Endothelial cell of umbilical vein (primary cell): ENCODE measurements around the gene PPFIA3. TPM values are rescaled to one million over a fixed set of nuclear protein-coding genes. Genes with fewer than 3 reads are reported as not detected.

Experiments
- BruUV-seq: library from RNA; stranded (reverse); fragments of 400-500 nt; replicated peaks from 2 replicates; lab custom pipeline; 2021; lab: Mats Ljungman, UMichigan
- CTCF ChIA-PET: fragments of 300-600, 350-600 bp; sonication (Branson Sonifier 250); formaldehyde crosslinking; loops from one replicate; lab custom pipeline; 2021; ENCODE audit warnings: antibody characterized with exemption, inconsistent platforms; lab: Charles Lee
- POLR2A ChIA-PET: fragments of 300-600, 350-600 bp; sonication (Branson Sonifier 250); formaldehyde crosslinking; loops from one replicate; lab custom pipeline; 2021; ENCODE audit warnings: antibody characterized with exemption, inconsistent platforms; lab: Charles Lee
- DNase-seq: peaks from one replicate; pipeline ENCODE4 v3.0.0-alpha.2; 2011; ENCODE audit warnings: low read depth, low spot score
- FAIRE-seq: peaks from 2 replicates; lab custom pipeline; 2011; peaks lifted over from hg19 to GRCh38; lab: Jason Lieb, UNC
- H2AFZ ChIP-seq: 2 replicates; pipeline ENCODE4 v1.6.0; 2012; ENCODE audit warnings: low read depth, low read length, control low read depth, inconsistent platforms
- H3K27ac ChIP-seq: 2 replicates; pipeline ENCODE4 v1.5.1; 2011; ENCODE audit warnings: low read depth, mild to moderate bottlenecking, control low read depth, low read length, moderate library complexity; ENCODE audit not compliant: insufficient read depth
- H3K27me3 ChIP-seq, 2 experiments: 2 replicates each; pipeline versions ENCODE4 v1.6.0 to v1.6.1; 2011; ENCODE audit warnings: low read length in 2 of 2, mixed read lengths in 1 of 2; ENCODE audit not compliant: control insufficient read depth in 2 of 2, insufficient read depth in 2 of 2
- H3K36me3 ChIP-seq, 2 experiments: 2 replicates in 1 of 2; 3 replicates in 1 of 2; pipeline ENCODE4 v1.5.1; 2011; ENCODE audit warnings: low read length in 2 of 2, mild to moderate bottlenecking in 1 of 2, moderate library complexity in 1 of 2; ENCODE audit not compliant: control insufficient read depth in 2 of 2, insufficient read depth in 2 of 2; ENCODE audit errors: extremely low read depth in 1 of 2
- H3K4me1 ChIP-seq: 3 replicates; pipeline ENCODE4 v1.5.1; 2011; ENCODE audit warnings: mild to moderate bottlenecking, low read length; ENCODE audit not compliant: control insufficient read depth, insufficient read depth; ENCODE audit errors: extremely low read depth
- H3K4me2 ChIP-seq: 2 replicates; pipeline ENCODE4 v1.6.1; 2011; ENCODE audit warnings: low read length, control low read depth, mixed read lengths; ENCODE audit not compliant: insufficient read depth
- H3K4me3 ChIP-seq, 3 experiments: fragments of 200-600 bp in 1 of 3; sonication (generic), shearing (Covaris generic) in 1 of 3; replicated peaks in 1 of 3; 2 replicates each; pipeline ENCODE4 v1.5.1; 2011 to 2016; ENCODE audit warnings: control low read depth in 3 of 3, low read length in 3 of 3, mild to moderate bottlenecking in 2 of 3, inconsistent platforms in 1 of 3, low read depth in 1 of 3, moderate library complexity in 1 of 3; ENCODE audit not compliant: insufficient read depth in 1 of 3
- H3K79me2 ChIP-seq: 2 replicates; pipeline ENCODE4 v1.6.0; 2012; ENCODE audit warnings: low read length, inconsistent platforms; ENCODE audit not compliant: control insufficient read depth, insufficient read depth
- H3K9ac ChIP-seq: replicated peaks from 2 replicates; pipeline ENCODE3; 2011; ENCODE audit warnings: low read length, control low read depth; ENCODE audit not compliant: insufficient read depth; ENCODE audit errors: extremely low read depth
- H3K9me1 ChIP-seq: replicated peaks from 3 replicates; pipeline ENCODE4 v1.6.0; 2011; ENCODE audit warnings: mild to moderate bottlenecking, low read length; ENCODE audit not compliant: control insufficient read depth, insufficient read depth; ENCODE audit errors: extremely low read depth
- H3K9me3 ChIP-seq: replicated peaks from 2 replicates; pipeline ENCODE4 v1.5.1; 2012; ENCODE audit warnings: low read length, inconsistent platforms; ENCODE audit not compliant: control insufficient read depth, insufficient read depth
- H4K20me1 ChIP-seq: replicated peaks from 2 replicates; pipeline ENCODE3; 2011; ENCODE audit warnings: mild to moderate bottlenecking, low read length; ENCODE audit not compliant: control insufficient read depth, insufficient read depth; ENCODE audit errors: extremely low read depth
- CTCF ChIP-seq, 2 donors: IDR thresholded peaks; 1 replicate in 1 of 2; 2 replicates in 1 of 2; pipeline ENCODE4 v1.5.1; 2011; ENCODE audit warnings: low read length in 2 of 2, mild to moderate bottlenecking in 2 of 2, moderate library complexity in 2 of 2, control low read depth in 1 of 2, inconsistent platforms in 1 of 2, low read depth in 1 of 2; ENCODE audit not compliant: insufficient read depth in 1 of 2; ENCODE audit errors: extremely low read depth in 1 of 2
- EZH2 ChIP-seq: IDR thresholded peaks from 2 replicates; pipeline ENCODE4 v1.6.1; 2012; ENCODE audit warnings: borderline replicate concordance, low read depth, mild to moderate bottlenecking, moderate library complexity, low read length, inconsistent platforms; ENCODE audit not compliant: severe bottlenecking
- FOS ChIP-seq: IDR thresholded peaks from 2 replicates; pipeline ENCODE4 v1.6.1; 2011; ENCODE audit warnings: mild to moderate bottlenecking, low read length, moderate library complexity, borderline replicate concordance; ENCODE audit not compliant: insufficient read depth
- GATA2 ChIP-seq: IDR thresholded peaks from 2 replicates; pipeline ENCODE4 v1.7.0; 2011; ENCODE audit warnings: low read depth, mild to moderate bottlenecking, moderate library complexity, mixed read lengths, low read length; ENCODE audit not compliant: insufficient read length, insufficient read depth
- JUN ChIP-seq: IDR thresholded peaks from 2 replicates; pipeline ENCODE4 v1.6.1; 2011; ENCODE audit warnings: borderline replicate concordance, low read depth; ENCODE audit not compliant: insufficient read length, insufficient read depth
- MAX ChIP-seq: IDR thresholded peaks from 2 replicates; pipeline ENCODE4 v1.6.1; 2011; ENCODE audit not compliant: insufficient read depth, insufficient read length
- MYC ChIP-seq: IDR thresholded peaks from one replicate; pipeline ENCODE4 v1.6.1; 2011; ENCODE audit warnings: mild to moderate bottlenecking, low read depth, low read length
- POLR2A ChIP-seq: IDR thresholded peaks from 2 replicates; pipeline ENCODE4 v1.6.1; 2012; ENCODE audit warnings: low read depth, mild to moderate bottlenecking, control low read depth, low read length
- POLR2AphosphoS5 ChIP-seq: IDR thresholded peaks from 2 replicates; pipeline ENCODE4 v1.6.1; 2012; ENCODE audit warnings: low read depth, mild to moderate bottlenecking, control low read depth, low read length, moderate library complexity; ENCODE audit not compliant: insufficient read depth
- dilution Hi-C: fragments of 300-500 bp; cut with MboI; formaldehyde crosslinking; loops from one replicate; pipeline ENCODE4 v1.15.0; 2019; ENCODE audit warnings: low sequenced_read_pairs; ENCODE audit not compliant: extremely low pct_ligation_motif_present
- intact Hi-C: fragments of 100-400 bp; cut with micrococcal nuclease; formaldehyde crosslinking; loops from one replicate; pipeline ENCODE4 v1.10.0; 2022
- polyA plus RNA-seq, 4 experiments: library from polyadenylated mRNA; depleted of rRNA in 3 of 4; stranded (reverse) in 3 of 4; unstranded in 1 of 4; fragments of >200 nt; gene quantifications; 2 replicates each; pipeline versions ENCODE4 v1.2.1 to v1.2.3, GENCODE V29; 2011 to 2012; ENCODE audit warnings: missing spikeins in 1 of 4
- total RNA-seq: library from RNA; stranded (reverse); gene quantifications from 2 replicates; pipeline ENCODE4 v1.2.3, GENCODE V29; 2021

PPFIA3 gene
- total and polyA plus RNA-seq, 2 donors (not counting 3 experiments of a cell fraction or from before 2014, with no cell fraction given): 1.3 to 2.0 TPM

GRCh38 chr19:49189259-49189658, 69.9 kb downstream of the PPFIA3 start:
- peak; percentile 8 for FAIRE-seq
- Histone ChIP-seq H3K9me3 (no peaks in the 10 kb centered on the region), H3K9ac (no peak overlapping the region), H3K27me3 (no peaks in the 10 kb centered on the region), H3K4me3 (no peak overlapping the region), H3K36me3 (peaks cover 0 to 4% of the 10 kb centered on the region in 2 experiments), H3K79me2 (no peaks in the 10 kb centered on the region), H3K4me1 (peaks cover 9% of the 10 kb centered on the region), H3K9me1 (no peaks in the 10 kb centered on the region), H4K20me1 (no peaks in the 10 kb centered on the region), H3K27ac (no peak overlapping the region), H3K4me2 (peak overlapping the region; percentile 67), H2AFZ (peak overlapping the region; percentile 53)
- CTCF ChIA-PET: interaction anchor here (0.7 to 6.9 kb wide), 3 partner anchors 9 to 92 kb away, joined by 4 to 71 read pairs (median 4); no protein-coding TSS in a partner anchor
- intact Hi-C loops (loop anchor here (1.0 kb wide), 1 partner anchor 24 kb away; no protein-coding TSS in a partner anchor), dilution Hi-C loops (no loop called here)
- no TSS peak for BruUV-seq
- POLR2A ChIA-PET: interaction anchor here (0.6 kb wide), 2 partner anchors 51 to 57 kb away, joined by 3 read pairs; no protein-coding TSS in a partner anchor
- DNase-seq: no peak
- TF ChIP-seq MYC (no peak), POLR2A (no peak), JUN (no peak), POLR2AphosphoS5 (no peak), FOS (no peak), GATA2 (no peak), MAX (no peak), EZH2 (no peak), CTCF (IDR thresholded peaks at IDR 0.05; ENCODE audit: extremely low read depth in 1 of 2, insufficient read depth in 1 of 2, low read depth in 1 of 2, low read length in 2 of 2) (no peak)
